Jurkat, Clone E6-1 (cell line): ENCODE results near the gene TTL.
"Not testable (repeated sequence)": the region's sequence is repeated elsewhere in the genome, so short reads cannot be mapped to it uniquely, and the experiment has no call there.

Source experiments
- DNase-seq: peaks from one replicate; pipeline ENCODE4 v3.0.0-alpha.2; 2011; ENCODE audit warnings: low read depth, low spot score
- H3K4me3 ChIP-seq: 2 replicates; pipeline ENCODE4 v1.5.1; 2011; ENCODE audit warnings: mild to moderate bottlenecking, low read length, control low read depth, moderate library complexity

Gene TTL

GRCh38 chr2:112465382-112465781 is 16.6 kb upstream of the TTL start:
- peak; percentile 23 for DNase-seq

GRCh38 chr2:112472547-112473263 is 9.3 kb upstream of the TTL start:
- DNase-seq, result no peak
- no peak overlapping the region for H3K4me3 ChIP-seq

More at GRCh38 chr2:112465382-112465781, 16.6 kb upstream of the TTL start:
- H3K4me3 ChIP-seq, result no peak overlapping the region

- no peak overlapping the region for H3K4me3 ChIP-seq
- no peak for DNase-seq
Observed at GRCh38 chr2:112474844-112475486, 7.0 kb upstream of the TTL start.

- no peak overlapping the region for H3K4me3 ChIP-seq
- no peak for DNase-seq
Observed at GRCh38 chr2:112476434-112476833, 5.5 kb upstream of the TTL start.

- H3K4me3 ChIP-seq, result peak overlapping the region; percentile 84
Observed at GRCh38 chr2:112480530-112481049, 1.4 kb upstream of the TTL start.

GRCh38 chr2:112481050-112481527 is 867 bp upstream of the TTL start:
- peak overlapping the region; percentile 84 for H3K4me3 ChIP-seq
- DNase-seq, result peak; percentile 77

More at GRCh38 chr2:112480530-112481049, 1.4 kb upstream of the TTL start:
- peak; percentile 49 for DNase-seq

- no peak for DNase-seq
- peak overlapping the region; percentile 88 for H3K4me3 ChIP-seq
Observed at GRCh38 chr2:112482309-112483041, 519 bp downstream of the TTL start.

GRCh38 chr2:112483042-112483473 is 1.1 kb downstream of the TTL start:
- no peak for DNase-seq
- H3K4me3 ChIP-seq, result peak overlapping the region; percentile 88

GRCh38 chr2:112483831-112484230 is 1.9 kb downstream of the TTL start:
- no peak overlapping the region for H3K4me3 ChIP-seq
- DNase-seq, result no peak

GRCh38 chr2:112485849-112486248 is 3.9 kb downstream of the TTL start:
- no peak for DNase-seq
- H3K4me3 ChIP-seq, result no peak overlapping the region

GRCh38 chr2:112486895-112487294 is 4.9 kb downstream of the TTL start:
- H3K4me3 ChIP-seq, result no peak overlapping the region
- DNase-seq, result no peak

- no peak for DNase-seq
- H3K4me3 ChIP-seq, result no peak overlapping the region
Observed at GRCh38 chr2:112487444-112487961, 5.5 kb downstream of the TTL start.

- no peak overlapping the region for H3K4me3 ChIP-seq
- DNase-seq, result no peak
Observed at GRCh38 chr2:112488201-112488600, 6.2 kb downstream of the TTL start.

- H3K4me3 ChIP-seq, result no peak overlapping the region
- DNase-seq, result no peak
Observed at GRCh38 chr2:112491946-112492345, 10.0 kb downstream of the TTL start.

GRCh38 chr2:112493048-112493447 is 11.1 kb downstream of the TTL start:
- no peak for DNase-seq
- H3K4me3 ChIP-seq, result no peak overlapping the region

- H3K4me3 ChIP-seq, result no peak overlapping the region
- no peak for DNase-seq
Observed at GRCh38 chr2:112493858-112494648, 12.1 kb downstream of the TTL start.

- no peak overlapping the region for H3K4me3 ChIP-seq
Observed at GRCh38 chr2:112494828-112495227, 12.9 kb downstream of the TTL start.

GRCh38 chr2:112495878-112496277 is 13.9 kb downstream of the TTL start:
- not testable (repeated sequence) for DNase-seq, H3K4me3 ChIP-seq

More at GRCh38 chr2:112494828-112495227, 12.9 kb downstream of the TTL start:
- DNase-seq, result no peak
